Vagina (tissue), 2 donors: ENCODE measurements around the gene CDH24.

Source experiments
- CTCF ChIP-seq, 3 experiments: fragments of 450-650 bp in 2 of 3; fragments of 200-600 bp in 1 of 3; sonication (generic) in 1 of 3; IDR thresholded peaks; one replicate each; pipeline ENCODE4 v1.5.1; 2017 to 2019; ENCODE audit warnings: antibody characterized with exemption in 3 of 3, mild to moderate bottlenecking in 2 of 3, moderate library complexity in 2 of 3
- POLR2A ChIP-seq, 2 donors: fragments of 450-650 bp; IDR thresholded peaks; one replicate each; pipeline ENCODE4 v1.6.1; 2017; ENCODE audit warnings: antibody characterized with exemption in 2 of 2, mild to moderate bottlenecking in 2 of 2, moderate library complexity in 2 of 2

GRCh38 chr14:23057757-23058653, 685 bp upstream of the CDH24 start:
- TF ChIP-seq CTCF (IDR thresholded peaks at IDR 0.05): peak; percentile 92 to 95 (median 94)
- TF ChIP-seq POLR2A (IDR thresholded peaks at IDR 0.05): no peak
